ENCODE data around the gene IAH1.

The IAH1 gene

DNA sequence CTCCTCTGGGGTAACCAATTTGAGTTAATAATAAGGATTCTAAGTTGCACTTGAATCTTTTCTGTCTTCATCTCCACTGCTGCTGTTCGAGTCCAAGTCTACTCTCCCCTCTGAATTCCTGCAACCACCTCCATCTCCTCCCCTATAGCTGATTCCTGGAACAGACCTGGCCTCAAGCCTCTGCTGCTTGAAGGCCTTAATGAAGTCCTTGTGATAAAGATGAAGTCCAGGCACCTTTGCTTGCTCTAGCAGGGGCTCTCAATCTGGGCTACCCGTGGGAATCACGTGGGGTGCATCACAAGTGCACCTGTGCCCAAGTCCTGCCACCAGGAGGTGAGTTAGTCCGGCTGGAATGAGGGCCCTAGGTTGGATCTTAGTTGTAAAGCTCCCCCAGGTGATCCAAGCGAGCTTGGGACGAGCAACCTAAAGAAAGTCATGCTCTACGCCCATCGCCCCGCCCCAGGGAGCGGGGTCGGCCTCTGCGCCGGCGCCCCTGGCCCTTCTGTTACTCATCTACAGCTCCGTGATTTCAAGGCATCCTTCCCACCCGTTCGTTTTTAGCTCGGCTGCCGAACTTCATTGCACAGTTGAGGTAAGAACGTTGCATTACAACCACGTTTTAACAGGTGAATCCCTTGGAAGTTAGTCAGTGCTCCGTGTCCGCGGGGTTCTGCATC is 905 bp upstream of the IAH1 start:
- Histone ChIP-seq H3K27ac (peak overlapping the region; percentile 86 to 94), H3K36me3 (peaks cover 0 to 16% (median 7%) of the 10 kb centered on the region in 3 donors), H3K4me3 (peak overlapping the region; percentile 81 to 83), H3K27me3 (no peaks in the 10 kb centered on the region), H3K4me1 (peaks cover 0 to 49% (median 25%) of the 10 kb centered on the region in 4 donors), H3K9me3 (no peaks in the 10 kb centered on the region)
- intact Hi-C loops (cut with DNase I; ENCODE audit: low total_unique reads) = loop anchor here (10.0 kb wide), 1 partner anchor 81 kb away; the partner anchor contains the start of gene ADAM17
- no peak for DNase-seq
- TF ChIP-seq, protein P1, sequence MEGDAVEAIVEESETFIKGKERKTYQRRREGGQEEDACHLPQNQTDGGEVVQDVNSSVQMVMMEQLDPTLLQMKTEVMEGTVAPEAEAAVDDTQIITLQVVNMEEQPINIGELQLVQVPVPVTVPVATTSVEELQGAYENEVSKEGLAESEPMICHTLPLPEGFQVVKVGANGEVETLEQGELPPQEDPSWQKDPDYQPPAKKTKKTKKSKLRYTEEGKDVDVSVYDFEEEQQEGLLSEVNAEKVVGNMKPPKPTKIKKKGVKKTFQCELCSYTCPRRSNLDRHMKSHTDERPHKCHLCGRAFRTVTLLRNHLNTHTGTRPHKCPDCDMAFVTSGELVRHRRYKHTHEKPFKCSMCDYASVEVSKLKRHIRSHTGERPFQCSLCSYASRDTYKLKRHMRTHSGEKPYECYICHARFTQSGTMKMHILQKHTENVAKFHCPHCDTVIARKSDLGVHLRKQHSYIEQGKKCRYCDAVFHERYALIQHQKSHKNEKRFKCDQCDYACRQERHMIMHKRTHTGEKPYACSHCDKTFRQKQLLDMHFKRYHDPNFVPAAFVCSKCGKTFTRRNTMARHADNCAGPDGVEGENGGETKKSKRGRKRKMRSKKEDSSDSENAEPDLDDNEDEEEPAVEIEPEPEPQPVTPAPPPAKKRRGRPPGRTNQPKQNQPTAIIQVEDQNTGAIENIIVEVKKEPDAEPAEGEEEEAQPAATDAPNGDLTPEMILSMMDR (IDR thresholded peaks at IDR 0.05) = peak in 1 of 2 experiments; percentile 7

DNA sequence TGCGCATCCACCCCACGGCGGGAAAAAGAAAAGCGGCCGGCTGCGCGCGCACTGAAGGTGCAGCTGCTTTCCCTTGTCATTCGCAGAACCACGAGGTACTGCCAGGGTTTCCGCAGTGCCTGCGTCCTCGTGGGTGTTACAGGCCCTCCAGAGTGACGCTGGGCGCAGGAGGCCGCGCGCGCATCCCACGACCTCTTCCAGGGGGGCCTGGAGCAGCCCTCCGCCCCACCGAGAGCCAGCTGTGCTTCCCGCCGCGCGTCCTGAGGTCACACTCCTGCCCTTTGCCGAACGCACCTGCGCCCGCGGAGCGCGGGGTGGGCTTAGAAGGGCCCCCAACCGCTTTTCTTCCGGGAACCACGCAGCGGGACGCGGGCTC is 378 bp upstream of the IAH1 start:
- peak; percentile 27 to 83 for DNase-seq
- intact Hi-C loops (cut with DNase I; ENCODE audit: low total_unique reads) = loop anchor here (10.0 kb wide), 1 partner anchor 81 kb away; the partner anchor contains the start of gene ADAM17
- TF ChIP-seq, protein P1 (IDR thresholded peaks at IDR 0.05) = no peak
- Histone ChIP-seq H3K27ac (peak overlapping the region; percentile 86 to 94), H3K9me3 (no peaks in the 10 kb centered on the region), H3K27me3 (no peaks in the 10 kb centered on the region), H3K36me3 (peaks cover 0 to 12% (median 6%) of the 10 kb centered on the region in 3 donors), H3K4me3 (peak overlapping the region; percentile 81 to 83), H3K4me1 (peaks cover 0 to 54% (median 25%) of the 10 kb centered on the region in 4 donors)

DNA sequence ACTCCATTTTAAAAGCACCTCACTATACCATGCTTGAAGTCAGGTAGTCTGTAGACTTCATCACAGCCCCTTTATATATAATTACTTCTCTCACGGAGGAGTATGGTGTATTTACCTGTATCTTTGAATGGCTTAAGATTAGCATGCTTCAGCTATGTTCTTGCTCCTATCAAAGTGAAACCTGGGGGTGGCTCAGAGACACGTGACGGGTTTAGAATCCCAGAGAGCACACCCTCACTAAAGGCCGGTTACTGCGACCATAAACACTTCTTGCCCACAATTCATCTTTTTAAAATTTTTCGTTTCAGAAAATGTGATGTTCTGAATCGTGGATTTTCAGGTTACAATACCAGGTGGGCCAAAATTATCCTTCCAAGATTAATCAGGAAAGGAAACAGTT is 3.6 kb downstream of the IAH1 start:
- intact Hi-C loops (cut with DNase I; ENCODE audit: low total_unique reads) = loop anchor here (10.0 kb wide), 1 partner anchor 77 kb away; the partner anchor contains the start of gene ADAM17
- Histone ChIP-seq H3K9me3 (no peaks in the 10 kb centered on the region), H3K27me3 (no peaks in the 10 kb centered on the region), H3K27ac (peak overlapping the region in 1 of 2 donors; percentile 26), H3K4me1 (peaks cover 0 to 43% (median 25%) of the 10 kb centered on the region in 4 donors), H3K4me3 (no peak overlapping the region), H3K36me3 (peaks cover 34 to 39% (median 36%) of the 10 kb centered on the region in 3 donors)
- DNase-seq = no peak
- TF ChIP-seq, protein P1 (IDR thresholded peaks at IDR 0.05) = no peak

DNA sequence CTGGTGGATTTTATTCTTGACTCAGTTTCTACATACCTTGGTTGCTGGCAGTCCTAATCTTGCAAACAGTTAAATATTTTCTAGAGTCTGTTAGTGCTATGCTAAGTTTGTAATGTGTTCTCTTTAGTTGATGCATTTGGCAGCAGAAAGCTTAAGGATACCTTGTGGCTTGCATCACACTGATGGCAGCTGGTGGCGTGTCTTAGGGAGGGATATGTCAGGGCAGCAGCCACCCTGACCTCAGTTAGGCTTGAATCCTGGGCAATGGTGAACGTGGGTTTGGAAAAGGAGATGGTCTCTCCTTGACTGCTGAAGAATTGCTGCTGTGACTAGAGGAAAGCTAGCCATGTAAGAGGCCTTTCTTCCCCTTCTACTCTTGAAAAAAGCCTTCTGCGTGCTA is 4.2 kb downstream of the IAH1 start:
- intact Hi-C loops (cut with DNase I; ENCODE audit: low total_unique reads) = loop anchor here (10.0 kb wide), 1 partner anchor 76 kb away; the partner anchor contains the start of gene ADAM17

DNA sequence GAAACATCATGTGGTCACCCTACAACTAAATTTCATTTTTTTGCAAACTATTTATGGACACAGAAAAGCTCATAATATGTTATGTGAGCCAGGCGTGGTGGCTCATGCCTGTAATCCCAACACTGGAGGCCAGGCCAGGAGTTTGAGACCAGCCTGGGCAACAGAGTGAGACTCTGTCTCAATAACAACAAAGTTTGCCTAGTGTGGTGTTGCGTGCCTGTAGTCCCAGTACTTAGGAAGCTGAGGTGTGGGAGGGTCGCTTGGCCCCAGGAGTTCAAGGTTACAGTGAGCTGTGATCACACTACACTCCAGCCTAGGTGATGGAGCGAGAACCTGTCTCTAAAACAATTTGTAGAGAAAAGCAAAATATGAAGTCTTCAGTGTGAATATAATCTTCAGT is 5.8 kb downstream of the IAH1 start:
- DNase-seq = no peak
- TF ChIP-seq, protein P1 (IDR thresholded peaks at IDR 0.05) = no peak
- Histone ChIP-seq H3K36me3 (peaks cover 56 to 61% (median 58%) of the 10 kb centered on the region in 3 donors), H3K27me3 (no peaks in the 10 kb centered on the region), H3K9me3 (no peaks in the 10 kb centered on the region), H3K4me3 (no peak overlapping the region), H3K4me1 (peaks cover 0 to 36% (median 17%) of the 10 kb centered on the region in 4 donors), H3K27ac (no peak overlapping the region)
- intact Hi-C loops (cut with DNase I; ENCODE audit: low total_unique reads) = no loop called here

More for the DNA sequence above, 4.2 kb downstream of the IAH1 start:
- H3K27me3 ChIP-seq = no peaks in the 10 kb centered on the region
- no peak overlapping the region for H3K4me3 ChIP-seq
- H3K9me3 ChIP-seq = no peaks in the 10 kb centered on the region
- H3K36me3 ChIP-seq = peaks cover 40 to 45% (median 42%) of the 10 kb centered on the region in 3 donors
- H3K27ac ChIP-seq = peak overlapping the region in 1 of 2 donors; percentile 4
- TF ChIP-seq, protein P1 (IDR thresholded peaks at IDR 0.05) = no peak
- DNase-seq = no peak
- H3K4me1 ChIP-seq = peaks cover 0 to 41% (median 23%) of the 10 kb centered on the region in 4 donors
